GM12872 (cell line): ENCODE data around the gene BTK.

ENCODE experiments used
- CTCF ChIP-seq: IDR thresholded peaks from 3 replicates; pipeline ENCODE4 v1.5.1; 2011; ENCODE audit warnings: low read depth, mild to moderate bottlenecking, low read length, moderate library complexity; ENCODE audit not compliant: insufficient read depth

Gene BTK

GRCh38 chrX:101416691-101417090 is 30.7 kb upstream of the BTK start:
- TF ChIP-seq CTCF, result no peak

GRCh38 chrX:101415180-101416145 is 29.5 kb upstream of the BTK start:
- TF ChIP-seq CTCF, result peak; percentile 66

- TF ChIP-seq CTCF, result no peak
Measured at GRCh38 chrX:101411984-101412383, 26.0 kb upstream of the BTK start.

GRCh38 chrX:101410461-101410860 is 24.5 kb upstream of the BTK start:
- TF ChIP-seq CTCF, result no peak

GRCh38 chrX:101409043-101409442 is 23.1 kb upstream of the BTK start:
- TF ChIP-seq CTCF, result no peak

GRCh38 chrX:101408532-101408841 is 22.5 kb upstream of the BTK start:
- no peak for TF ChIP-seq CTCF

GRCh38 chrX:101407748-101408531 is 21.9 kb upstream of the BTK start, which contains the start of the genes GLA and HNRNPH2:
GLA (minus strand) TSS chrX:101407925; CDS start chrX:101407903, 22 bp downstream.
HNRNPH2 (plus strand) TSS chrX:101408222; CDS start chrX:101411989, 3,767 bp downstream.
- TF ChIP-seq CTCF, result no peak
